Activated CD8-positive, alpha-beta T cell treated with anti-CD3 and anti-CD28 coated beads, Interleukin-2, amount 10 ng/mL, durations not matched to agents 7 days and 5 days (primary cell): ENCODE measurements around the gene TNFAIP3. TPM values are rescaled to one million over a fixed set of nuclear protein-coding genes. Genes with fewer than 3 reads are reported as not detected.

Source experiments
- ATAC-seq: fragments of 150-1000 bp; cut with Tn5 transposase; one replicate; pipeline ENCODE4 v1.10.0; 2021; ENCODE audit warnings: moderate library complexity
- CTCF ChIA-PET: fragments of 350-600 bp; sonication (Branson Sonifier 250); formaldehyde crosslinking; loops from one replicate; lab custom pipeline; 2021; ENCODE audit warnings: antibody characterized with exemption; lab: Charles Lee
- POLR2A ChIA-PET: fragments of 350-600 bp; sonication (Branson Sonifier 250); formaldehyde crosslinking; loops from one replicate; lab custom pipeline; 2021; ENCODE audit warnings: antibody characterized with exemption; lab: Charles Lee
- DNase-seq: peaks from one replicate; pipeline ENCODE4 v3.0.0-alpha.2; 2020
- H3K27ac Mint-ChIP-seq: one replicate; pipeline ENCODE4 v1.8.0; 2021; ENCODE audit warnings: mild to moderate bottlenecking, mixed read lengths
- H3K27me3 Mint-ChIP-seq: one replicate; pipeline ENCODE4 v1.8.0; 2021; ENCODE audit warnings: low read depth, mixed read lengths
- H3K36me3 Mint-ChIP-seq: one replicate; pipeline ENCODE4 v1.8.0; 2021; ENCODE audit warnings: low read depth, mixed read lengths
- H3K4me1 Mint-ChIP-seq: one replicate; pipeline ENCODE4 v1.8.0; 2021; ENCODE audit warnings: low read depth, mixed read lengths
- H3K4me3 Mint-ChIP-seq: one replicate; pipeline ENCODE4 v1.8.0; 2021; ENCODE audit warnings: mild to moderate bottlenecking, mixed read lengths
- H3K9me3 Mint-ChIP-seq: one replicate; pipeline ENCODE4 v1.8.0; 2022; ENCODE audit warnings: mixed read lengths; ENCODE audit not compliant: insufficient read depth
- total RNA-seq, 2 experiments: library from RNA; stranded (reverse); gene quantifications; one replicate each; pipeline ENCODE4 v1.2.3, GENCODE V29; 2021

The TNFAIP3 gene
- total RNA-seq, 2 experiments from 2014 or later, result 29.6 to 34.5 TPM

- ATAC-seq (no peak), DNase-seq (no peak)
- CTCF ChIA-PET, result interaction anchor here (0.6 to 3.8 kb wide), 16 partner anchors 13 to 229 kb away, joined by 3 to 49 read pairs (median 6); partner anchors contain the start of gene TNFAIP3
- Mint-ChIP-seq H3K27ac (peak overlapping the region; percentile 16), H3K9me3 (no peaks in the 10 kb centered on the region), H3K4me3 (no peak overlapping the region), H3K4me1 (peaks cover 45% of the 10 kb centered on the region), H3K36me3 (peaks cover 2% of the 10 kb centered on the region), H3K27me3 (no peaks in the 10 kb centered on the region)
- POLR2A ChIA-PET, result interaction anchor here (0.5 to 2.1 kb wide), 8 partner anchors 9 to 191 kb away, joined by 3 to 11 read pairs (median 4); no protein-coding TSS in a partner anchor
Measured at GRCh38 chr6:137926207-137926731, 59.2 kb downstream of the TNFAIP3 start.

DNA sequence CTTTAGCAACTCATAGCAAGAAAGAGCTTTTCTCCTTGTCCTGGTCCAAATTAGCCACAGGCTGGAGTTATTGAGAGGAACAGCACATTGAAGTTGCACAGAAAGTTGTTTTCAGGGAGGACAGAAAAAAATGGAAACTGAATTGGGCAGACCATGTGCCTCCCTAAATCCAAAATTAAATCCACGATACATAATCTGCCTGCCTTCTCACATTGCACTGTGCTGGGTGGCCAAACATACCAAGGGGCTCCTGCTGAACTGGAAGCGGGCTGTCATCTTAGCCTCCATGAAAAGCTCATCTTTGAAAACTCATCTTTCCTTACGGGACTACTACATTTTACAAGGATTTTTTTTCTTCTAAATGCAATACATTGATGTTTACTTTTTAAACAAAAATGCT is 59.9 kb downstream of the TNFAIP3 start:
- Mint-ChIP-seq H3K9me3 (no peaks in the 10 kb centered on the region), H3K4me1 (peaks cover 45% of the 10 kb centered on the region), H3K4me3 (no peak overlapping the region), H3K27ac (peak overlapping the region; percentile 29), H3K27me3 (no peaks in the 10 kb centered on the region), H3K36me3 (peaks cover 2% of the 10 kb centered on the region)
- DNase-seq (no peak), ATAC-seq (no peak)
- CTCF ChIA-PET, result interaction anchor here (0.6 to 3.8 kb wide), 19 partner anchors 13 to 699 kb away, joined by 3 to 49 read pairs (median 5); partner anchors contain the start of gene TNFAIP3
- POLR2A ChIA-PET, result interaction anchor here (1.1 to 2.1 kb wide), 7 partner anchors 10 to 115 kb away, joined by 3 to 11 read pairs (median 5); partner anchors contain the start of gene TNFAIP3

DNA sequence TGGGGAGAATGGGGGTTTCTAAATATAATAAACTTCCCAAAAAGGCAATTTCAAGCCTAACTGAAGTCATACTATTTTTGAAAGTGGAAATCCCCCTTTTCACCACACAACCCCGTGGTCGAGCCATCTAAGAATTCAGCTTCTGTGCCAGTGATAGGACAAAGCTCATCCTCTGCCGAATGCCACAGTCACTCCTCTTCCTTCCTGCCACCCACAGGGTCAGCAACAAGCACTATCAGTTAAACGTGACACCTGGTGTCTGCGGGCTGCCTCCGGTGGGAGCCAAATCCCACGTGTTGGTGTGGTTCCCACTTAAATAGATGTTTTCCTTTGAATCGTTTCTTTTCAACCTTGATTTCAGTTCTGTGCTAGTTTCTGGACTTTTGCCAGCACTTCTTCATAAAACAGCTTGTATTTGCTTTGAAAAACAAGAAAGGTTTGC is 60.7 kb downstream of the TNFAIP3 start:
- POLR2A ChIA-PET, result interaction anchor here (0.6 to 2.1 kb wide), 9 partner anchors 10 to 431 kb away, joined by 3 to 11 read pairs (median 5); partner anchors contain the start of gene TNFAIP3
- Mint-ChIP-seq H3K4me3 (peak overlapping the region; percentile 52), H3K27ac (peak overlapping the region; percentile 69), H3K27me3 (no peaks in the 10 kb centered on the region), H3K9me3 (no peaks in the 10 kb centered on the region), H3K36me3 (peaks cover 2% of the 10 kb centered on the region), H3K4me1 (peaks cover 45% of the 10 kb centered on the region)
- CTCF ChIA-PET, result interaction anchor here (0.7 to 3.8 kb wide), 23 partner anchors 12 to 223 kb away, joined by 3 to 49 read pairs (median 5); partner anchors contain the start of gene TNFAIP3
- ATAC-seq (peak; percentile 99), DNase-seq (peak; percentile 87)

DNA sequence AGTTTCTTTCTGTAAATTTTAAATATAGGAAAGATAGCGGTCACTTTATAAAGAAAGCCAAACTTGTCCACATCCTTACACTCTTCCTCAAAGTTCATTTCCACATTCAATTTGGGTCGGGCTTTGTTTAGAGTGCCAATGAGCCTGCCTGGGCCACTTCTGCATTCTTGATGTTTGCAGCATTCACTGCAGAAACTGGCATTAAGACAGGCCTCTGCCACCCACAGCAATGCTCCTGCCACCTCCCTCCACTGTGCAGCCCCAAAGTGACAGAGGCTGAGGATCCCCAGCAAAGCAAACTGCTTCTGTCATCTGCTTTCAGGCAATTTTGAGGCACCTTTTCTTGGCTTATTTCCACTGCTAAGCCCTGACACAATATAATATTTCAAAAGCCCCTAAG is 61.2 kb downstream of the TNFAIP3 start:
- H3K4me3 Mint-ChIP-seq, result peak overlapping the region; percentile 52
- H3K4me1 Mint-ChIP-seq, result peaks cover 45% of the 10 kb centered on the region
- H3K36me3 Mint-ChIP-seq, result peaks cover 2% of the 10 kb centered on the region
- ATAC-seq (peak; percentile 40), DNase-seq (no peak)
- ChIA-PET POLR2A (interaction anchor here (0.9 to 2.1 kb wide), 5 partner anchors 11 to 220 kb away, joined by 5 to 11 read pairs (median 6); partner anchors contain the start of gene TNFAIP3), CTCF (interaction anchor here (0.7 to 3.8 kb wide), 17 partner anchors 12 to 224 kb away, joined by 3 to 49 read pairs (median 5); partner anchors contain the start of gene TNFAIP3)
- peak overlapping the region; percentile 69 for H3K27ac Mint-ChIP-seq
- no peaks in the 10 kb centered on the region for H3K9me3 Mint-ChIP-seq
- H3K27me3 Mint-ChIP-seq, result no peaks in the 10 kb centered on the region

GRCh38 chr6:137931849-137932465 is 64.9 kb downstream of the TNFAIP3 start:
- DNase-seq, result no peak
- Mint-ChIP-seq H3K9me3 (no peaks in the 10 kb centered on the region), H3K27ac (no peak overlapping the region), H3K36me3 (peaks cover 10% of the 10 kb centered on the region), H3K4me1 (peaks cover 25% of the 10 kb centered on the region), H3K4me3 (no peak overlapping the region), H3K27me3 (no peaks in the 10 kb centered on the region)
- ChIA-PET CTCF (interaction anchor here (0.9 to 1.4 kb wide), 3 partner anchors 8 to 60 kb away, joined by 3 to 4 read pairs (median 3); no protein-coding TSS in a partner anchor), POLR2A (no interaction called here)
- no peak for ATAC-seq

Other genes with a start within 250 kb of the TNFAIP3 start
- gene PERP, start 240.2 kb downstream of the TNFAIP3 start, total RNA-seq, result 1 to 10 TPM; 3.8 to 3.9 TPM